Measurements from ENCODE around the gene SMARCD1.

Gene SMARCD1

GRCh38 chr12:50105913-50106450 lies 20.8 kb downstream of the SMARCD1 start:
- no peak for DNase-seq

- DNase-seq, result no peak
Observed at GRCh38 chr12:50106907-50107306, 21.8 kb downstream of the SMARCD1 start.

GRCh38 chr12:50107416-50108268 lies 22.5 kb downstream of the SMARCD1 start:
- no peak for DNase-seq

GRCh38 chr12:50109319-50109718 lies 24.2 kb downstream of the SMARCD1 start:
- no peak for DNase-seq

- no peak for DNase-seq
Observed at GRCh38 chr12:50110127-50110761, 25.1 kb downstream of the SMARCD1 start.

GRCh38 chr12:50110762-50111351 lies 25.7 kb downstream of the SMARCD1 start:
- no peak for DNase-seq

- DNase-seq, result no peak
Observed at GRCh38 chr12:50111395-50111692, 26.2 kb downstream of the SMARCD1 start.

GRCh38 chr12:50111693-50112455 lies 26.7 kb downstream of the SMARCD1 start, which contains the start of gene COX14:
TSS of gene COX14 (plus strand) at chr12:50112236. CDS start at chr12:50120044, 7,808 bp downstream.
- DNase-seq, result peak; percentile 98

- no peak for DNase-seq
Observed at GRCh38 chr12:50112456-50113218, 27.5 kb downstream of the SMARCD1 start.

GRCh38 chr12:50117057-50117622 lies 32.0 kb downstream of the SMARCD1 start:
- no peak for DNase-seq

GRCh38 chr12:50119387-50119786 lies 34.2 kb downstream of the SMARCD1 start:
- DNase-seq, result no peak

GRCh38 chr12:50120521-50120920 lies 35.4 kb downstream of the SMARCD1 start:
- no peak for DNase-seq

GRCh38 chr12:50120953-50121352 lies 35.8 kb downstream of the SMARCD1 start:
- no peak for DNase-seq

- no peak for DNase-seq
Observed at GRCh38 chr12:50121641-50122040, 36.5 kb downstream of the SMARCD1 start.

- no peak for DNase-seq
Observed at GRCh38 chr12:50123203-50123602, 38.1 kb downstream of the SMARCD1 start.

GRCh38 chr12:50127546-50127945 lies 42.4 kb downstream of the SMARCD1 start:
- DNase-seq, result no peak

- DNase-seq, result no peak
Observed at GRCh38 chr12:50129290-50129689, 44.1 kb downstream of the SMARCD1 start.

GRCh38 chr12:50132505-50133135 lies 47.5 kb downstream of the SMARCD1 start:
- DNase-seq, result no peak

- DNase-seq, result no peak
Observed at GRCh38 chr12:50142993-50143392, 57.9 kb downstream of the SMARCD1 start.

- DNase-seq, result no peak
Observed at GRCh38 chr12:50145439-50145838, 60.3 kb downstream of the SMARCD1 start.

- no peak for DNase-seq
Observed at GRCh38 chr12:50147281-50147680, 62.1 kb downstream of the SMARCD1 start.
